Cardiac muscle cell (in vitro differentiated cells and primary cell): ENCODE results near the gene BAIAP2L2. TPM values are rescaled to one million over a fixed set of nuclear protein-coding genes. Genes with fewer than 3 reads are reported as not detected.

Experiments used
- DNase-seq, 2 donors: peaks; one replicate each; pipeline versions ENCODE4 v3.0.0 to v3.0.0-alpha.2; 2010 to 2017; ENCODE audit warnings: low read depth in 1 of 2, low spot score in 1 of 2
- H3K27ac ChIP-seq: fragments of 200-600 bp; sonication (generic); 2 replicates; pipeline ENCODE4 v1.5.1; 2016
- H3K27me3 ChIP-seq: fragments of 200-600 bp; sonication (generic); 2 replicates; pipeline ENCODE4 v1.6.0; 2016; ENCODE audit warnings: control low read depth
- H3K36me3 ChIP-seq: fragments of 200-600 bp; sonication (generic); 2 replicates; pipeline ENCODE4 v1.5.1; 2016; ENCODE audit warnings: control low read depth
- H3K4me1 ChIP-seq: fragments of 200-600 bp; sonication (generic); 2 replicates; pipeline ENCODE4 v1.8.1; 2017; ENCODE audit warnings: low read depth, mild to moderate bottlenecking, mixed run types
- H3K4me3 ChIP-seq: fragments of 200-600 bp; sonication (generic); 2 replicates; pipeline ENCODE4 v1.5.1; 2016; ENCODE audit warnings: mild to moderate bottlenecking
- H3K9me3 ChIP-seq: fragments of 200-600 bp; sonication (generic); 2 replicates; pipeline ENCODE4 v1.5.1; 2017; ENCODE audit warnings: low read depth, mild to moderate bottlenecking, control low read depth
- polyA plus RNA-seq: library from polyadenylated mRNA; unstranded; fragments of >200 nt; fragmentation: Nextera tagmentation; extraction: Ambion mirVana; gene quantifications from 2 replicates; pipeline ENCODE4 v1.2.1, GENCODE V29; 2016
- total RNA-seq: library from RNA; depleted of rRNA; stranded (reverse); fragments of >200 nt; gene quantifications from 2 replicates; pipeline ENCODE4 v1.2.3, GENCODE V29; 2016
- TF ChIP-seq, protein P1 (sequence below): IDR thresholded peaks from 2 replicates; pipeline ENCODE4 v1.5.1; 2012; ENCODE audit warnings: low read depth, mild to moderate bottlenecking, low read length

Gene BAIAP2L2
- total and polyA plus RNA-seq, 2 experiments from 2014 or later, result 1.3 to 2.3 TPM

DNA sequence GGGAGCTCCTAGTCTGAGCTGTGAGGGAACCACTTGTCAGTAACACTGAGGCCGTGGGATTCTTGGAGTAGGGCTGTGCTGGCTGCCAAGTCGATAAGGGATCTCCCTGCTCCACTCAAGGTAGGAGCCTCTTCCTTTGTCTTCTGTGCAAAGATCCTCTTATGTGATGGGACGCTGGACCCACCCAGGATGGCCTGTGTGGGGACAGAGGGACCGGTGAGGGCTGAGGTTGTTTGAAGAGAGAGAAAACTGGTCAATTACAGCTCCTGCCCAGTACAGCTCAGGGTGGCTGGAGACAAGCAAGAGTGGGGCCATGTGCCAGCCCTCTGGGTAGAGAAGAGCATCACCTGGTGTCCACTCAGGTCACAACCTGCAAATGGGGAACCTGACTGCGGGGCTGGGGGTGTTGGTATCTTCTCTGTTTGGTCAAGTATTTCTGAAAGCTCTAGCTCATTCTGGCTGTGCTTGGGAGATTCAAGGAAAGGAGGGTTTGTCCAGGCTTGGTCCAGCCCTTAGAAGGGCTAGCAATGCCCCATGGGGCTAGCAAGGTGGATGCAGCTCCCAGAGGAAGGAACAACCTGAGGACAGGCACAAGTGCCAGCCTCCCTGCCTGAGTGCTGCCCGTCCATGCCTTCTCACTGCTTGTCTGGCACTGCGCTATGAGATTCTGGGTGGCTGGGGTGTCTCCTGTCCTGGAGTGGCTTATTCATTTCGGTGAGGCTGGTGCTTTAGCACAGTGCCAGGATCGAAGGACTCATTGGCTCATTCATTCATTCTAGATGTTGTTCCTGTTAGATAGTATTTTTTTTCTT lies 27.6 kb upstream of the BAIAP2L2 start:
- TF ChIP-seq, protein P1, sequence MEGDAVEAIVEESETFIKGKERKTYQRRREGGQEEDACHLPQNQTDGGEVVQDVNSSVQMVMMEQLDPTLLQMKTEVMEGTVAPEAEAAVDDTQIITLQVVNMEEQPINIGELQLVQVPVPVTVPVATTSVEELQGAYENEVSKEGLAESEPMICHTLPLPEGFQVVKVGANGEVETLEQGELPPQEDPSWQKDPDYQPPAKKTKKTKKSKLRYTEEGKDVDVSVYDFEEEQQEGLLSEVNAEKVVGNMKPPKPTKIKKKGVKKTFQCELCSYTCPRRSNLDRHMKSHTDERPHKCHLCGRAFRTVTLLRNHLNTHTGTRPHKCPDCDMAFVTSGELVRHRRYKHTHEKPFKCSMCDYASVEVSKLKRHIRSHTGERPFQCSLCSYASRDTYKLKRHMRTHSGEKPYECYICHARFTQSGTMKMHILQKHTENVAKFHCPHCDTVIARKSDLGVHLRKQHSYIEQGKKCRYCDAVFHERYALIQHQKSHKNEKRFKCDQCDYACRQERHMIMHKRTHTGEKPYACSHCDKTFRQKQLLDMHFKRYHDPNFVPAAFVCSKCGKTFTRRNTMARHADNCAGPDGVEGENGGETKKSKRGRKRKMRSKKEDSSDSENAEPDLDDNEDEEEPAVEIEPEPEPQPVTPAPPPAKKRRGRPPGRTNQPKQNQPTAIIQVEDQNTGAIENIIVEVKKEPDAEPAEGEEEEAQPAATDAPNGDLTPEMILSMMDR, result no peak
- DNase-seq, result no peak

GRCh38 chr22:38136607-38137006 lies 26.1 kb upstream of the BAIAP2L2 start:
- Histone ChIP-seq H3K4me3 (no peak overlapping the region), H3K9me3 (no peaks in the 10 kb centered on the region), H3K27me3 (no peaks in the 10 kb centered on the region), H3K36me3 (no peaks in the 10 kb centered on the region), H3K27ac (no peak overlapping the region), H3K4me1 (no peaks in the 10 kb centered on the region)
- TF ChIP-seq, protein P1, result no peak
- DNase-seq, result peak in 1 of 2 donors; percentile 9

More for the DNA sequence above, 27.6 kb upstream of the BAIAP2L2 start:
- no peaks in the 10 kb centered on the region for H3K9me3 ChIP-seq
- no peaks in the 10 kb centered on the region for H3K27me3 ChIP-seq
- H3K4me3 ChIP-seq, result no peak overlapping the region
- no peaks in the 10 kb centered on the region for H3K4me1 ChIP-seq
- no peaks in the 10 kb centered on the region for H3K36me3 ChIP-seq
- H3K27ac ChIP-seq, result no peak overlapping the region

- H3K36me3 ChIP-seq, result no peaks in the 10 kb centered on the region
- no peaks in the 10 kb centered on the region for H3K9me3 ChIP-seq
- peak in 1 of 2 donors; percentile 83 for DNase-seq
- no peak overlapping the region for H3K4me3 ChIP-seq
- no peak overlapping the region for H3K27ac ChIP-seq
- TF ChIP-seq, protein P1, result no peak
- no peaks in the 10 kb centered on the region for H3K4me1 ChIP-seq
- no peaks in the 10 kb centered on the region for H3K27me3 ChIP-seq
Observed at GRCh38 chr22:38135133-38135706, 24.7 kb upstream of the BAIAP2L2 start.

GRCh38 chr22:38133331-38133730 lies 22.8 kb upstream of the BAIAP2L2 start:
- Histone ChIP-seq H3K4me1 (no peaks in the 10 kb centered on the region), H3K9me3 (no peaks in the 10 kb centered on the region), H3K27me3 (no peaks in the 10 kb centered on the region), H3K4me3 (no peak overlapping the region), H3K36me3 (no peaks in the 10 kb centered on the region), H3K27ac (no peak overlapping the region)
- TF ChIP-seq, protein P1, result no peak
- no peak for DNase-seq

- Histone ChIP-seq H3K27ac (no peak overlapping the region), H3K27me3 (no peaks in the 10 kb centered on the region), H3K9me3 (no peaks in the 10 kb centered on the region), H3K4me1 (no peaks in the 10 kb centered on the region), H3K36me3 (no peaks in the 10 kb centered on the region), H3K4me3 (no peak overlapping the region)
- DNase-seq, result no peak
- TF ChIP-seq, protein P1, result no peak
Observed at GRCh38 chr22:38132794-38133193, 22.3 kb upstream of the BAIAP2L2 start.
